ENCODE measurements around the gene GRP. TPM values are rescaled to one million over a fixed set of nuclear protein-coding genes. Genes with fewer than 3 reads are reported as not detected.

GRP gene
- total RNA-seq, 2 donors from 2014 or later = not detected

DNA sequence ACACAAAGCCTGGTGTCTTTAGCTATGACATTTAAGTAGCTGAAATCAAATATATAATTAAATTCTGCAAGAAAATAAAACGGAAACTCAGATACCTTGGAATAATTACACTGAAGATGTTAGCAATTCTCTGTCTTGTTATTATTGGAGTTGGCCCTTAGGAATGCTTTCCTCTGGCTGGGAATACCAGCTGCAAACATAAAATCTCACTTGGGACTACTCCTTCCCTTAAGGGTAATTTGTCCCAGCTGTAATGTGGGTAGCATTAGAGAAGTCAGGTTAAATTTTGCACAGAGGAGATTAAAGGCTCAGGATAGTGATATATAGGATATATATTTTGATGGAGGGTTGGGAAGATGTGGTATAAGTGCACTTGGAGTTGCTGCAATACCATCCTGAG lies 37.3 kb upstream of the GRP start:
- H3K27me3 ChIP-seq (replicated peaks; ENCODE audit: insufficient read depth) = no peaks in the 10 kb centered on the region
- ATAC-seq (ENCODE audit: insufficient number of reproducible peaks, low FRiP score, low read depth) (no peak), DNase-seq (ENCODE audit: low spot score) (no peak)
- H3K4me3 ChIP-seq = no peak overlapping the region
- H3K9me3 ChIP-seq = no peaks in the 10 kb centered on the region
- H3K36me3 ChIP-seq = no peaks in the 10 kb centered on the region
- TF ChIP-seq, protein P1, sequence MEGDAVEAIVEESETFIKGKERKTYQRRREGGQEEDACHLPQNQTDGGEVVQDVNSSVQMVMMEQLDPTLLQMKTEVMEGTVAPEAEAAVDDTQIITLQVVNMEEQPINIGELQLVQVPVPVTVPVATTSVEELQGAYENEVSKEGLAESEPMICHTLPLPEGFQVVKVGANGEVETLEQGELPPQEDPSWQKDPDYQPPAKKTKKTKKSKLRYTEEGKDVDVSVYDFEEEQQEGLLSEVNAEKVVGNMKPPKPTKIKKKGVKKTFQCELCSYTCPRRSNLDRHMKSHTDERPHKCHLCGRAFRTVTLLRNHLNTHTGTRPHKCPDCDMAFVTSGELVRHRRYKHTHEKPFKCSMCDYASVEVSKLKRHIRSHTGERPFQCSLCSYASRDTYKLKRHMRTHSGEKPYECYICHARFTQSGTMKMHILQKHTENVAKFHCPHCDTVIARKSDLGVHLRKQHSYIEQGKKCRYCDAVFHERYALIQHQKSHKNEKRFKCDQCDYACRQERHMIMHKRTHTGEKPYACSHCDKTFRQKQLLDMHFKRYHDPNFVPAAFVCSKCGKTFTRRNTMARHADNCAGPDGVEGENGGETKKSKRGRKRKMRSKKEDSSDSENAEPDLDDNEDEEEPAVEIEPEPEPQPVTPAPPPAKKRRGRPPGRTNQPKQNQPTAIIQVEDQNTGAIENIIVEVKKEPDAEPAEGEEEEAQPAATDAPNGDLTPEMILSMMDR (IDR thresholded peaks at IDR 0.05) = no peak
- H3K4me1 ChIP-seq (ENCODE audit: control insufficient read depth in 1 of 2, low read depth in 2 of 2) = no peaks in the 10 kb centered on the region
- H3K27ac ChIP-seq = no peak overlapping the region

DNA sequence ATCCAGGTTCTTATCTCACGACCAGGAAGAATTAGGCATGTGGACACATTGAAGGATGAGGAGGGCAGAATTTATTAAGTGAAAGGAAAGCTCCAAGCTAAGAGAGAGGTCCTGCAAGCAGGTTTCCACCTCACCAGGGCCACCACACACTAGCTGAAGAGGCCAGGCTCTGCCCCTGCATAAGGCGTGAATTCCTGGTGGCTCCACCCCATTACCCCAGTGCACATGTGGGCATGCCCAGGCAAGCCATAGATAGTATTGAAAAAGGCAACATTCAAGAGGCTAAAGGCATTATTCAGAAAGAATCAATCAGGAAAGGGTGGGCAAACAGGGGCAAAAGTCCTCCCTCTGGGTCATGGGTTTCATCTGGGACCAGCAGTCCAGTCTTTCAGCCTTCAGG lies 30.9 kb upstream of the GRP start:
- Histone ChIP-seq H3K4me1 (ENCODE audit: control insufficient read depth in 1 of 2, low read depth in 2 of 2) (no peaks in the 10 kb centered on the region), H3K27me3 (replicated peaks; ENCODE audit: insufficient read depth) (no peaks in the 10 kb centered on the region), H3K27ac (no peak overlapping the region), H3K9me3 (no peaks in the 10 kb centered on the region), H3K36me3 (no peaks in the 10 kb centered on the region), H3K4me3 (no peak overlapping the region)
- ATAC-seq (ENCODE audit: insufficient number of reproducible peaks, low FRiP score, low read depth) = no peak
- no peak for DNase-seq (ENCODE audit: low spot score)
- TF ChIP-seq, protein P1 (IDR thresholded peaks at IDR 0.05) = no peak

DNA sequence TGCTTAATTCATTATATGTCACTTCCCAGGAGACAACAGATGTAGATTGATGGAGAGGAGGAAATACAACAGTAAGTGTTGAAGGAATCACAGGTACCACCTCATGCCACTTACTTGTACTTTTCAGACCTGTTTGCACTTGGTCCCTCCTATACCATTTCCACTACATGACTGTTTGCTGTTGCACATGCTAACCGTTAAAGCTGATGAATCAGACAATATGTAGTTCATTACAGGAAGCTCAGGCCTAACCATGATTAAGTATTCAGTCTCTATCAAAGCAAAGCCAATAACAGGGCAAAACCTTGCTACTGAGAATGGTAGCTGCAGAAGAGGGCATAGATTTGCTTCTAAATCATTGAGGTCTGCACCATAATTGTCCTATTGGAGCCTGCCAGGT lies 30.2 kb upstream of the GRP start:
- no peak for ATAC-seq (ENCODE audit: insufficient number of reproducible peaks, low FRiP score, low read depth)
- H3K4me3 ChIP-seq = no peak overlapping the region
- TF ChIP-seq, protein P1 (IDR thresholded peaks at IDR 0.05) = no peak
- H3K27me3 ChIP-seq (replicated peaks; ENCODE audit: insufficient read depth) = no peaks in the 10 kb centered on the region
- no peaks in the 10 kb centered on the region for H3K4me1 ChIP-seq (ENCODE audit: control insufficient read depth in 1 of 2, low read depth in 2 of 2)
- no peak for DNase-seq (ENCODE audit: low spot score)
- H3K9me3 ChIP-seq = no peaks in the 10 kb centered on the region
- H3K27ac ChIP-seq = no peak overlapping the region
- no peaks in the 10 kb centered on the region for H3K36me3 ChIP-seq

DNA sequence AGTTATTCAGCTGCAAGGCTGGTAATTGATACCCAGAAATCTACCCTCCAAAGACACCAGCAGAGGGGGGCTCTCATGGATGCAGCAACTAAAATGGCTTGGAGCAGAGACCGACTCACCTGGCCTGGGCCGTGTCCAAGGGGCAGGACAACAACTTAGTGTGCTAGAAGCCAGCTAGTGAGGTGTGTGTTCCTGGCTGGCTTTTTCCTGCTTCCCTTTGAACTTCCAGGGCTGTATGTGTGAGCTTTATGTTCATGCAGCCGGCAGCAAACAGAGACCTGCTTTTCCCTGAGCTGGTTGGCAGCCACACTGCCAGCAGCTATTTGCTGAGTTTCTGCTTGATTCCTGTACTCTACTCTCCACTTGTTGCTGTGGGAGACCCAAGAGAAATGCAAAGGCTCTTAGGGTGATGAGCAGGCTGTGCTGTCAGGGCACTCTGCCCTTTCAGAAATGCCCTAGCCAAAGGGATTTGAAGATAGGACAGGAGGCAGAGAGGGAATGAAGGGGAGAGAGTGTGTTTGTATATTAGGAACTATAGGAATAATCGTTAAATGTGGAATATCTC lies 23.7 kb upstream of the GRP start:
- no peaks in the 10 kb centered on the region for H3K27me3 ChIP-seq (replicated peaks; ENCODE audit: insufficient read depth)
- no peaks in the 10 kb centered on the region for H3K36me3 ChIP-seq
- no peak overlapping the region for H3K27ac ChIP-seq
- TF ChIP-seq, protein P1 (IDR thresholded peaks at IDR 0.05) = no peak
- DNase-seq (ENCODE audit: low spot score) (no peak), ATAC-seq (ENCODE audit: insufficient number of reproducible peaks, low FRiP score, low read depth) (no peak)
- no peaks in the 10 kb centered on the region for H3K9me3 ChIP-seq
- no peaks in the 10 kb centered on the region for H3K4me1 ChIP-seq (ENCODE audit: control insufficient read depth in 1 of 2, low read depth in 2 of 2)
- no peak overlapping the region for H3K4me3 ChIP-seq

DNA sequence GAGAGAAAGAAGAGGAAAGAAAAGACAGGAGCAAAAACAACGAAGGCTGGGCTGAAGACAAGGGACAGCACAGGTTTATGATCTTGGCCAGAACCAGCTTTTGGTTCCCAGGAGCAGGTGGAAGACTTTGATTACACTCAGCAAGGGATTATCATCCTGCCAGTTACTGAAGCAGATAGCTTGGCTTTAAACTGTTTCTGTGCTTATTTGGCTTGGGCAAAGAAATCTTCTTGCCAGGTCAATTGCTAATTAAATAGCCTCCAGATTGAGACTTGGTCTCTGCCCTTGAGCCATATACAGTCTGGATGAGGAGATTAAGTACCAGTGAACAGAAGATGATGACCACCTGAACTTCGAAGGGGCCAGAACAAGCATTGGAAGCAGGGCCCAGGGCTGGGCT lies 22.3 kb upstream of the GRP start:
- DNase-seq (ENCODE audit: low spot score) (no peak), ATAC-seq (ENCODE audit: insufficient number of reproducible peaks, low FRiP score, low read depth) (no peak)
- no peak overlapping the region for H3K4me3 ChIP-seq
- no peaks in the 10 kb centered on the region for H3K27me3 ChIP-seq (replicated peaks; ENCODE audit: insufficient read depth)
- H3K4me1 ChIP-seq (ENCODE audit: control insufficient read depth in 1 of 2, low read depth in 2 of 2) = no peaks in the 10 kb centered on the region
- H3K9me3 ChIP-seq = no peaks in the 10 kb centered on the region
- TF ChIP-seq, protein P1 (IDR thresholded peaks at IDR 0.05) = no peak
- H3K27ac ChIP-seq = no peak overlapping the region
- no peaks in the 10 kb centered on the region for H3K36me3 ChIP-seq

Measured in thoracic aorta (tissue), 2 donors.